HL-60 (cell line): ENCODE results near the gene ZBTB43.

Experiments used
- DNase-seq, 2 experiments: peaks; one replicate each; pipeline ENCODE4 v3.0.0-alpha.2; 2010 to 2020; ENCODE audit warnings: low read depth in 1 of 2, low spot score in 1 of 2
- H3K27ac ChIP-seq: fragments of 250-450 bp; sonication (Bioruptor Pico); replicated peaks from 2 replicates; pipeline ENCODE4 v1.5.1; 2020; ENCODE audit warnings: mild to moderate bottlenecking, moderate library complexity
- H3K27me3 ChIP-seq: fragments of 250-450 bp; sonication (Bioruptor Pico); 2 replicates; pipeline ENCODE4 v1.5.1; 2021; ENCODE audit warnings: mild to moderate bottlenecking, moderate library complexity; ENCODE audit not compliant: insufficient read depth, poor library complexity, severe bottlenecking
- H3K4me3 ChIP-seq: replicated peaks from 2 replicates; pipeline ENCODE4 v1.5.1; 2011; ENCODE audit warnings: mild to moderate bottlenecking, control low read depth, low read length; ENCODE audit not compliant: insufficient read depth
- CTCF ChIP-seq: IDR thresholded peaks from one replicate; pipeline ENCODE4 v1.5.1; 2011; ENCODE audit warnings: low read length, control low read depth, inconsistent platforms; ENCODE audit not compliant: insufficient read depth
- GABPA ChIP-seq: IDR thresholded peaks from 2 replicates; pipeline ENCODE4 v1.6.1; 2012; ENCODE audit warnings: low read depth
- POLR2AphosphoS5 ChIP-seq: IDR thresholded peaks from 2 replicates; pipeline ENCODE4 v1.6.1; 2012; ENCODE audit warnings: low read depth
- REST ChIP-seq: IDR thresholded peaks from 2 replicates; pipeline ENCODE4 v1.6.1; 2012; ENCODE audit warnings: low read depth; ENCODE audit not compliant: insufficient replicate concordance
- SPI1 ChIP-seq: IDR thresholded peaks from 2 replicates; pipeline ENCODE4 v1.6.1; 2012; ENCODE audit warnings: low read depth, mild to moderate bottlenecking, borderline replicate concordance

Gene ZBTB43

GRCh38 chr9:126847051-126847450 lies 42.2 kb downstream of the ZBTB43 start:
- DNase-seq: no peak
- Histone ChIP-seq H3K27ac (no peak overlapping the region), H3K27me3 (no peaks in the 10 kb centered on the region), H3K4me3 (no peak overlapping the region)
- no peak for TF ChIP-seq CTCF
- no peak for TF ChIP-seq GABPA
- TF ChIP-seq REST: no peak
- TF ChIP-seq SPI1: no peak
- no peak for TF ChIP-seq POLR2AphosphoS5

GRCh38 chr9:126849591-126850225 lies 44.9 kb downstream of the ZBTB43 start:
- Histone ChIP-seq H3K27me3 (no peaks in the 10 kb centered on the region), H3K27ac (no peak overlapping the region), H3K4me3 (no peak overlapping the region)
- DNase-seq: no peak
- TF ChIP-seq SPI1 (no peak), POLR2AphosphoS5 (no peak), GABPA (no peak), CTCF (no peak), REST (no peak)

GRCh38 chr9:126851286-126851880 lies 46.5 kb downstream of the ZBTB43 start:
- no peak overlapping the region for H3K27ac ChIP-seq
- H3K4me3 ChIP-seq: no peak overlapping the region
- no peaks in the 10 kb centered on the region for H3K27me3 ChIP-seq
- TF ChIP-seq POLR2AphosphoS5 (no peak), GABPA (no peak), CTCF (no peak), SPI1 (no peak), REST (no peak)
- DNase-seq: no peak
